SK-N-SH treated with all-trans-retinoic acid at 6 μM for 48 hours (cell line): ENCODE results near the gene AMIGO1.

Experiments
- ATAC-seq: fragments of 200-7000 bp; cut with Tn5 transposase; 3 replicates; pipeline ENCODE4 v1.9.1; 2020; ENCODE audit warnings: mild to moderate bottlenecking, moderate library complexity
- ARNTL ChIP-seq: fragments of 450-650 bp; formaldehyde crosslinking; IDR thresholded peaks from 2 replicates; pipeline ENCODE4 v1.5.0; 2020; ENCODE audit warnings: low read depth, mild to moderate bottlenecking, moderate library complexity, borderline replicate concordance
- BACH2 ChIP-seq: fragments of 250-450 bp; sonication (Bioruptor Pico); IDR thresholded peaks from 2 replicates; pipeline ENCODE4 v1.9.0; 2021; ENCODE audit warnings: mild to moderate bottlenecking, borderline replicate concordance
- CSDC2 ChIP-seq: fragments of 250-450 bp; sonication (Bioruptor Pico); IDR thresholded peaks from 2 replicates; pipeline ENCODE4 v1.5.0; 2020; ENCODE audit warnings: mild to moderate bottlenecking, moderate library complexity
- ESRRG ChIP-seq: fragments of 250-450 bp; sonication (Bioruptor Pico); IDR thresholded peaks from 2 replicates; pipeline ENCODE4 v1.6.1; 2021; ENCODE audit warnings: mild to moderate bottlenecking
- GLIS3 ChIP-seq: fragments of 250-450 bp; sonication (Bioruptor Pico); IDR thresholded peaks from 2 replicates; pipeline ENCODE4 v1.5.0; 2020; ENCODE audit warnings: mild to moderate bottlenecking, moderate library complexity
- PPARA ChIP-seq: fragments of 250-450 bp; sonication (Bioruptor Pico); IDR thresholded peaks from 2 replicates; pipeline ENCODE4 v1.5.0; 2020; ENCODE audit warnings: mild to moderate bottlenecking, borderline replicate concordance
- RARB ChIP-seq: fragments of 250-450 bp; sonication (Bioruptor Pico); IDR thresholded peaks from 2 replicates; pipeline ENCODE4 v1.8.0; 2021; ENCODE audit warnings: mild to moderate bottlenecking, moderate library complexity
- SNAI2 ChIP-seq: fragments of 250-450 bp; sonication (Bioruptor Pico); IDR thresholded peaks from 2 replicates; pipeline ENCODE4 v1.5.0; 2020; ENCODE audit warnings: mild to moderate bottlenecking, moderate library complexity
- TCF4 ChIP-seq: fragments of 250-450 bp; sonication (Bioruptor Pico); IDR thresholded peaks from 2 replicates; pipeline ENCODE4 v1.8.0; 2021; ENCODE audit warnings: mild to moderate bottlenecking, moderate library complexity, borderline replicate concordance
- TOX ChIP-seq: fragments of 250-450 bp; sonication (Bioruptor Pico); IDR thresholded peaks from 2 replicates; pipeline ENCODE4 v1.8.0; 2021; ENCODE audit warnings: mild to moderate bottlenecking, moderate library complexity, borderline replicate concordance
- ZC3H10 ChIP-seq: fragments of 250-450 bp; sonication (Bioruptor Pico); IDR thresholded peaks from 2 replicates; pipeline ENCODE4 v1.5.1; 2021; ENCODE audit warnings: mild to moderate bottlenecking, moderate library complexity
- ZFP3 ChIP-seq: fragments of 250-450 bp; sonication (Bioruptor Pico); IDR thresholded peaks from 2 replicates; pipeline ENCODE4 v1.5.0; 2020; ENCODE audit warnings: mild to moderate bottlenecking, moderate library complexity
- TF ChIP-seq, protein P1 (sequence below): fragments of 250-450 bp; sonication (Bioruptor Pico); IDR thresholded peaks from 2 replicates; pipeline ENCODE4 v1.5.1; 2020; ENCODE audit warnings: low read depth, mild to moderate bottlenecking, moderate library complexity
- TF ChIP-seq, protein P2 (sequence below): fragments of 250-450 bp; sonication (Bioruptor Pico); IDR thresholded peaks from 2 replicates; pipeline ENCODE4 v1.8.0; 2021; ENCODE audit warnings: low read depth, mild to moderate bottlenecking, moderate library complexity, borderline replicate concordance
- TF ChIP-seq, protein P3 (sequence below): fragments of 250-450 bp; sonication (Bioruptor Pico); IDR thresholded peaks from 2 replicates; pipeline ENCODE4 v1.5.0; 2020; ENCODE audit warnings: mild to moderate bottlenecking, moderate library complexity
- TF ChIP-seq, protein P4 (sequence below): fragments of 250-450 bp; sonication (Bioruptor Pico); IDR thresholded peaks from 2 replicates; pipeline ENCODE4 v1.5.1; 2021; ENCODE audit warnings: mild to moderate bottlenecking, moderate library complexity
- TF ChIP-seq, protein P5 (sequence below): fragments of 250-450 bp; sonication (Bioruptor Pico); IDR thresholded peaks from 2 replicates; pipeline ENCODE4 v1.8.0; 2020; ENCODE audit warnings: mild to moderate bottlenecking, moderate library complexity, borderline replicate concordance

AMIGO1 gene

DNA sequence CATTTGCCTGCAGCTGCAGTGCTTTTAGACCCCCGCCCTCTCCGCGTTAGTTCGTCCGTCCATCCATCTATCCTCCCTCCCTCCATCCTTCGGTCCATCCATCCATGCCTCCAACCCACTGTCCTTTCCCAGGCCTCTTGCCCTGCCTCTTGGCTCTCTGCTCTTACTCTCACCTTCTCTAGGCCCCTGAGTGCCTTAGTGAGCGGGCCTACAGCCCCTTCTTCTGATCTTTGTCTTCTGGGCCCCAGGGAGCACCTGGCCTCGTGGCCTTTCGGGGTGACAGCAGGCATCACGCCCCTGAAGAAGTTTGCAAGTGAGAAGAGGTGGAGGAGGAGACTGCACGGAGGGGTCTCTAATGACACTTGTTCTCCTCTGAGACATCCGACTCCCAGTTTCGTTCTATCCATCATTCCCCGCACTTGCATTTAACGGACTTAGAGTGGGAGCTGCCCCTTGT lies 25.0 kb downstream of the AMIGO1 start:
- TF ChIP-seq, protein P1, sequence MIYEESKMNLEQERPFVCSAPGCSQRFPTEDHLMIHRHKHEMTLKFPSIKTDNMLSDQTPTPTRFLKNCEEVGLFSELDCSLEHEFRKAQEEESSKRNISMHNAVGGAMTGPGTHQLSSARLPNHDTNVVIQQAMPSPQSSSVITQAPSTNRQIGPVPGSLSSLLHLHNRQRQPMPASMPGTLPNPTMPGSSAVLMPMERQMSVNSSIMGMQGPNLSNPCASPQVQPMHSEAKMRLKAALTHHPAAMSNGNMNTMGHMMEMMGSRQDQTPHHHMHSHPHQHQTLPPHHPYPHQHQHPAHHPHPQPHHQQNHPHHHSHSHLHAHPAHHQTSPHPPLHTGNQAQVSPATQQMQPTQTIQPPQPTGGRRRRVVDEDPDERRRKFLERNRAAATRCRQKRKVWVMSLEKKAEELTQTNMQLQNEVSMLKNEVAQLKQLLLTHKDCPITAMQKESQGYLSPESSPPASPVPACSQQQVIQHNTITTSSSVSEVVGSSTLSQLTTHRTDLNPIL (CRISPR knock-in tag) = no peak
- TF ChIP-seq TCF4 (CRISPR knock-in tag) = no peak
- TF ChIP-seq, protein P2, sequence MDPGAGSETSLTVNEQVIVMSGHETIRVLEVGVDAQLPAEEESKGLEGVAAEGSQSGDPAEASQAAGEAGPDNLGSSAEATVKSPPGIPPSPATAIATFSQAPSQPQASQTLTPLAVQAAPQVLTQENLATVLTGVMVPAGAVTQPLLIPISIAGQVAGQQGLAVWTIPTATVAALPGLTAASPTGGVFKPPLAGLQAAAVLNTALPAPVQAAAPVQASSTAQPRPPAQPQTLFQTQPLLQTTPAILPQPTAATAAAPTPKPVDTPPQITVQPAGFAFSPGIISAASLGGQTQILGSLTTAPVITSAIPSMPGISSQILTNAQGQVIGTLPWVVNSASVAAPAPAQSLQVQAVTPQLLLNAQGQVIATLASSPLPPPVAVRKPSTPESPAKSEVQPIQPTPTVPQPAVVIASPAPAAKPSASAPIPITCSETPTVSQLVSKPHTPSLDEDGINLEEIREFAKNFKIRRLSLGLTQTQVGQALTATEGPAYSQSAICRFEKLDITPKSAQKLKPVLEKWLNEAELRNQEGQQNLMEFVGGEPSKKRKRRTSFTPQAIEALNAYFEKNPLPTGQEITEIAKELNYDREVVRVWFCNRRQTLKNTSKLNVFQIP (CRISPR knock-in tag) = no peak
- no peak for TF ChIP-seq ZC3H10 (CRISPR knock-in tag)
- TF ChIP-seq RARB (CRISPR knock-in tag) = no peak
- no peak for TF ChIP-seq ARNTL (CRISPR knock-in tag)
- TF ChIP-seq CSDC2 = no peak
- TF ChIP-seq, protein P3, sequence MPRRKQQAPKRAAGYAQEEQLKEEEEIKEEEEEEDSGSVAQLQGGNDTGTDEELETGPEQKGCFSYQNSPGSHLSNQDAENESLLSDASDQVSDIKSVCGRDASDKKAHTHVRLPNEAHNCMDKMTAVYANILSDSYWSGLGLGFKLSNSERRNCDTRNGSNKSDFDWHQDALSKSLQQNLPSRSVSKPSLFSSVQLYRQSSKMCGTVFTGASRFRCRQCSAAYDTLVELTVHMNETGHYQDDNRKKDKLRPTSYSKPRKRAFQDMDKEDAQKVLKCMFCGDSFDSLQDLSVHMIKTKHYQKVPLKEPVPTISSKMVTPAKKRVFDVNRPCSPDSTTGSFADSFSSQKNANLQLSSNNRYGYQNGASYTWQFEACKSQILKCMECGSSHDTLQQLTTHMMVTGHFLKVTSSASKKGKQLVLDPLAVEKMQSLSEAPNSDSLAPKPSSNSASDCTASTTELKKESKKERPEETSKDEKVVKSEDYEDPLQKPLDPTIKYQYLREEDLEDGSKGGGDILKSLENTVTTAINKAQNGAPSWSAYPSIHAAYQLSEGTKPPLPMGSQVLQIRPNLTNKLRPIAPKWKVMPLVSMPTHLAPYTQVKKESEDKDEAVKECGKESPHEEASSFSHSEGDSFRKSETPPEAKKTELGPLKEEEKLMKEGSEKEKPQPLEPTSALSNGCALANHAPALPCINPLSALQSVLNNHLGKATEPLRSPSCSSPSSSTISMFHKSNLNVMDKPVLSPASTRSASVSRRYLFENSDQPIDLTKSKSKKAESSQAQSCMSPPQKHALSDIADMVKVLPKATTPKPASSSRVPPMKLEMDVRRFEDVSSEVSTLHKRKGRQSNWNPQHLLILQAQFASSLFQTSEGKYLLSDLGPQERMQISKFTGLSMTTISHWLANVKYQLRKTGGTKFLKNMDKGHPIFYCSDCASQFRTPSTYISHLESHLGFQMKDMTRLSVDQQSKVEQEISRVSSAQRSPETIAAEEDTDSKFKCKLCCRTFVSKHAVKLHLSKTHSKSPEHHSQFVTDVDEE (CRISPR knock-in tag) = no peak
- TF ChIP-seq, protein P4, sequence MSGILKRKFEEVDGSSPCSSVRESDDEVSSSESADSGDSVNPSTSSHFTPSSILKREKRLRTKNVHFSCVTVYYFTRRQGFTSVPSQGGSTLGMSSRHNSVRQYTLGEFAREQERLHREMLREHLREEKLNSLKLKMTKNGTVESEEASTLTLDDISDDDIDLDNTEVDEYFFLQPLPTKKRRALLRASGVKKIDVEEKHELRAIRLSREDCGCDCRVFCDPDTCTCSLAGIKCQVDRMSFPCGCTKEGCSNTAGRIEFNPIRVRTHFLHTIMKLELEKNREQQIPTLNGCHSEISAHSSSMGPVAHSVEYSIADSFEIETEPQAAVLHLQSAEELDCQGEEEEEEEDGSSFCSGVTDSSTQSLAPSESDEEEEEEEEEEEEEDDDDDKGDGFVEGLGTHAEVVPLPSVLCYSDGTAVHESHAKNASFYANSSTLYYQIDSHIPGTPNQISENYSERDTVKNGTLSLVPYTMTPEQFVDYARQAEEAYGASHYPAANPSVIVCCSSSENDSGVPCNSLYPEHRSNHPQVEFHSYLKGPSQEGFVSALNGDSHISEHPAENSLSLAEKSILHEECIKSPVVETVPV (CRISPR knock-in tag) = no peak
- TF ChIP-seq BACH2 (CRISPR knock-in tag) = no peak
- no peak for TF ChIP-seq TOX
- TF ChIP-seq GLIS3 = no peak
- TF ChIP-seq, protein P5, sequence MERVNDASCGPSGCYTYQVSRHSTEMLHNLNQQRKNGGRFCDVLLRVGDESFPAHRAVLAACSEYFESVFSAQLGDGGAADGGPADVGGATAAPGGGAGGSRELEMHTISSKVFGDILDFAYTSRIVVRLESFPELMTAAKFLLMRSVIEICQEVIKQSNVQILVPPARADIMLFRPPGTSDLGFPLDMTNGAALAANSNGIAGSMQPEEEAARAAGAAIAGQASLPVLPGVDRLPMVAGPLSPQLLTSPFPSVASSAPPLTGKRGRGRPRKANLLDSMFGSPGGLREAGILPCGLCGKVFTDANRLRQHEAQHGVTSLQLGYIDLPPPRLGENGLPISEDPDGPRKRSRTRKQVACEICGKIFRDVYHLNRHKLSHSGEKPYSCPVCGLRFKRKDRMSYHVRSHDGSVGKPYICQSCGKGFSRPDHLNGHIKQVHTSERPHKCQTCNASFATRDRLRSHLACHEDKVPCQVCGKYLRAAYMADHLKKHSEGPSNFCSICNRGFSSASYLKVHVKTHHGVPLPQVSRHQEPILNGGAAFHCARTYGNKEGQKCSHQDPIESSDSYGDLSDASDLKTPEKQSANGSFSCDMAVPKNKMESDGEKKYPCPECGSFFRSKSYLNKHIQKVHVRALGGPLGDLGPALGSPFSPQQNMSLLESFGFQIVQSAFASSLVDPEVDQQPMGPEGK = no peak
- ATAC-seq = peak; percentile 21

DNA sequence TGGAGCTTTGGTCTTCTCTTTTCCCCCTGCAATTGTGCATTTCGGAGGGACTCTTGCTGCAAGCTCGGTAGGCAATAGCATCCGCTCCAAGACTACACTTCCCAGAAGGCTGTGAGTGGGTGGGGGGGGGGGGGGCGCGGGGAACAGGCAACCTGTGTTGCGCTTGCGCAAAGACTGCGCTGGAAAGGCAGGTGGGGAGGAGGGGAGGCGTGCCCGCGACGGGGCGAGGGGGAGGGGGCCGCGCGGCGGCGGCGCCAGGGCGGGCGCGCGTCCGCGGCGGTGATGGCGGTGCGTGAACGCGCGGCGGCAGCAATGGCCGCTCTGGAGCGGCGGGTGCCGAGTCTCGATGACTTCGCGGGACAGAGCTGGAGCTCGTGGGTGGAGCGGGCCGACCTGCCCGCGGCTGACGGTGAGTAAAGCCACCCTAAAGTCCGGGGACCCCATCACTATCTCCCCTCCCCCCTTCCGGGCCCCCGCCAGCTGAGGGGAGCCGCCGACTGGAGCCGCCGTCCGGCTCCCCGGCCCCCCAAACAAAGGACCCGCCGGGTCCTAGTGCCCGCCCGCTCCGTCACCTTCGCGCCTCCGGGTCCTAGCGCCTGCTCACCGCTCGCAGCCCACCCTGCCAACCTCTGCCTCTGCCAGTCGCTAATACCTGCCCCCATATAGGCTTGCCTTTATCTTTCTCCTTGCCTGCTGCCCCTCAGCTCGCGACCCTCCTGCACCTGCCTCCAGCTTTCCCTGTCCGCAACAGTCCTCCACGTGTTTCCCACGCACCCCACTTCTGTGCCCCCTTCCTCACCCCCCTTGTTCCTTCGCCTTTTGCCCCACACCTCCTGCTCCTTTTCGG lies 25.6 kb downstream of the AMIGO1 start, which contains the start of gene ATXN7L2:
ATXN7L2 (plus strand) TSS at position 234 of the 847 bp plus-strand sequence; CDS start at position 283, 49 bp downstream.
- TF ChIP-seq BACH2 (CRISPR knock-in tag) (no peak), PPARA (no peak), ZC3H10 (CRISPR knock-in tag) (peak; percentile 32; the same call in 1 of the 2 replicates), CSDC2 (no peak), ESRRG (CRISPR knock-in tag) (no peak), GLIS3 (no peak), SNAI2 (peak; percentile 35; the same call in 1 of the 2 replicates), ZFP3 (CRISPR knock-in tag) (0 out of 2 replicates have a peak, but pooled peaks have one; percentile 33)
- TF ChIP-seq, protein P5 = 0 out of 2 replicates have a peak, but pooled peaks have one; percentile 32
- TF ChIP-seq, protein P2 (CRISPR knock-in tag) = 0 out of 2 replicates have a peak, but pooled peaks have one; percentile 63
- TF ChIP-seq, protein P3 (CRISPR knock-in tag) = peak; percentile 75
- TF ChIP-seq, all 23 proteins: peak for 6
- ATAC-seq = peak; percentile 84
